Right lung (tissue), 5 donors: Measurements from ENCODE around the gene ROR2. TPM values are rescaled to one million over a fixed set of nuclear protein-coding genes. Genes with fewer than 3 reads are reported as not detected.
"Not testable (repeated sequence)": the region's sequence is repeated elsewhere in the genome, so short reads cannot be mapped to it uniquely, and the experiment has no call there.

Source experiments
- DNase-seq, 2 donors: peaks; one replicate each; pipeline ENCODE4 v3.0.0-alpha.2; 2013
- polyA plus RNA-seq, 5 donors: library from polyadenylated mRNA; unstranded; fragments of 120-200 nt; gene quantifications; one replicate each; pipeline versions ENCODE4 v1.2.1 to v1.2.3, GENCODE V29; 2013; ENCODE audit warnings: inconsistent platforms in 1 of 5, low replicate concordance in 1 of 5; ENCODE audit not compliant: insufficient read length in 5 of 5, insufficient read depth in 1 of 5

The ROR2 gene
- polyA plus RNA-seq, 5 donors, result 24.4 to 33.5 (median 29.7) TPM

- DNase-seq, result no peak
These were observed 416.6 kb downstream of the ROR2 start for GRCh38 chr9:91533382-91533781.

- no peak for DNase-seq
These were observed 417.7 kb downstream of the ROR2 start for GRCh38 chr9:91532325-91532724.

- no peak for DNase-seq
These were observed 419.2 kb downstream of the ROR2 start for GRCh38 chr9:91530829-91531228.

- no peak for DNase-seq
These were observed 427.5 kb downstream of the ROR2 start for GRCh38 chr9:91522481-91522880.

- DNase-seq, result no peak
These were observed 430.3 kb downstream of the ROR2 start for GRCh38 chr9:91519520-91520277.

GRCh38 chr9:91518462-91518861 lies 431.6 kb downstream of the ROR2 start:
- no peak for DNase-seq

GRCh38 chr9:91517801-91518200 lies 432.2 kb downstream of the ROR2 start:
- DNase-seq, result no peak

- not testable (repeated sequence) for DNase-seq
These were observed 432.7 kb downstream of the ROR2 start for GRCh38 chr9:91517332-91517731.

- DNase-seq, result no peak
These were observed 433.3 kb downstream of the ROR2 start for GRCh38 chr9:91516777-91517176.

- DNase-seq, result no peak
These were observed 433.9 kb downstream of the ROR2 start for GRCh38 chr9:91516081-91516480.

GRCh38 chr9:91515074-91515687 lies 434.8 kb downstream of the ROR2 start:
- DNase-seq, result no peak

Other genes with a start within 250 kb of the ROR2 start
- 100 to 1,000 TPM in 1 of 5 donors, 10 to 100 TPM in 4; 77.2 to 100 (median 92.9) TPM for gene SPTLC1, start 165.2 kb upstream of the ROR2 start, polyA plus RNA-seq